OCI-LY1 (cell line): ENCODE measurements around the gene C3orf22.

ENCODE experiments used
- CTCF ChIP-seq: fragments of 200-600 bp; sonication (generic), shearing (Covaris generic); IDR thresholded peaks from 2 replicates; pipeline ENCODE4 v1.5.1; 2017; ENCODE audit warnings: mild to moderate bottlenecking, antibody characterized with exemption, low read length, moderate library complexity, mixed read lengths
- EZH2 ChIP-seq: fragments of 200-600 bp; sonication (generic), shearing (Covaris generic); IDR thresholded peaks from 2 replicates; pipeline ENCODE4 v1.8.0; 2017; ENCODE audit warnings: borderline replicate concordance, mixed run types, mild to moderate bottlenecking, antibody characterized with exemption, low read length, moderate library complexity, mixed read lengths

GRCh38 chr3:126511291-126511690, 47.4 kb downstream of the C3orf22 start:
- TF ChIP-seq CTCF (no peak), EZH2 (no peak)
